Measurements from ENCODE around the gene DDX10.

DDX10 gene

GRCh38 chr11:108947654-108948570, 283.0 kb downstream of the DDX10 start:
- ATAC-seq: peak; percentile 81 to 87

DNA sequence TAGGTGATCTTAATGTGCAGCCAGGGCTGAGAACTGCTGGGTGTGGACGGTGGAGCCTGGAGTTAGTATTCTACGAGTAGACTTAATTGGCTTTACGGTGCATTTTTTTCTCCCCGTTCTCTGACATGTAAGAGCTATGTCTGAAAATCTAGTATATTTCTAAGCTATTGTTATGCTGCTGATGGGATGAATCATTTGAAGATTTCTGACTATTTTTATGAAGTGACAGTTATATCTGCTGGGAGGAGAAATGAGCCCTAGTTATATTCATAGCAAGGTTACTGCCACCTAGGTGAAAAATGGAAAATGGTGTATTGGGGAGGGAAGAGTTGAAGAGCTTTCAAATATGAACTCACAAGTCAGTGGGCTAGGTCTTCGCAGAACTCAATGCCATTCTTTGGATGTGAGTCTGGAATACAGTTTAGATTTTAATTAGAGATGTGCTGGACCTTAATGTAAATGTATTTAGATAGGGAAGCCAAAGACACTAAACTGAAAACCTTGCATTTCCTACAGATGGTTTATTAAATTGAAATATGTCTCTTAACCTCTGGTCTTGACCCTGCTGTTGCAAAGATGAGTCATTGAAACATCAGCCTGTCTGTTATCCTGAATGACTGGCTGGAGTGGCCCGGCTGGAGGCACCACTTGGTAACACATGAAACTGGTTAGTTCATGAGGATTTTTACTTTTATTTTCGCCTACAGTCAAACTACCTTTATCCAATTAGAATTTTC, 293.7 kb downstream of the DDX10 start:
- ATAC-seq: peak in 1 of 2 donors; percentile 43

GRCh38 chr11:108959105-108959761, 294.4 kb downstream of the DDX10 start:
- ATAC-seq: no peak

GRCh38 chr11:108959874-108960273, 295.0 kb downstream of the DDX10 start:
- ATAC-seq: no peak

- ATAC-seq: no peak
Observed at GRCh38 chr11:108960501-108960900, 295.6 kb downstream of the DDX10 start.

DNA sequence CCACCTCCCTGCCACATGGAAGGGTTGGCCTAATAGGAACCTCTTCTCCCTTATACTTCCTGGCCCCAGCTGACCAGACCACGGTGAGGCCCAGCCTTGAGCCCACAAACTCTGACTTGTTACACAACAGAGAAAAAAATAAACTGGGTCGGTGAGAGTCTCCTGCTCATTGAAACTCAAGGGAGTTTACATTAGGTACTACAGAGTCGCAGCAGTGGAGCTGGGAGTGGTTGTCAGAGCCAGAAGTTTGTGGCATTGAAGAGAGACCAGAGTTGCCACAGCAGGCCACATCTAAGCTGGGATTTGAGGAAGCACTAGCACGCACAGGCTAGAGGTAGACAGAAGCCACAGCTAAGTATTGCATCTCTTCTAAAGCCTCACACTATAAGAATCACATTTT, 296.2 kb downstream of the DDX10 start:
- ATAC-seq: no peak

DNA sequence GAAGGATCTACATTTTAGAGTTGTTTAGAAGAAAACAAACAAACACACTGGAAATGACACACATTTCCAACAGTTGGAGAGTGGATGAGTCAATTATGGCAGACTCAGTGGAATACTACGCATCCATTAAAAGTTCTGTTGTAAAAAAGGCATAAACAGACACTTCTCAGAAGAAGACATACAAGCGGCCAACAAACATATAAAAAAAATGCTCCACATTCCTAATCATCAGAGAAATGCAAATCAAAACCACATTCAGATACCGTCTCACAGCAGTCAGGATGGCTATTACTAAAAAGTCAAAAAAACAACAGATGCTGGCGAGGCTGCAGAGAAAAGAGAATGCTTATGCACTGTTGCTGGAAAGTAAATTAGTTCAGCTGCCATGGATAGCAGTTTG, 298.2 kb downstream of the DDX10 start:
- ATAC-seq: no peak

GRCh38 chr11:108965306-108966001, 300.6 kb downstream of the DDX10 start:
- no peak for ATAC-seq

DNA sequence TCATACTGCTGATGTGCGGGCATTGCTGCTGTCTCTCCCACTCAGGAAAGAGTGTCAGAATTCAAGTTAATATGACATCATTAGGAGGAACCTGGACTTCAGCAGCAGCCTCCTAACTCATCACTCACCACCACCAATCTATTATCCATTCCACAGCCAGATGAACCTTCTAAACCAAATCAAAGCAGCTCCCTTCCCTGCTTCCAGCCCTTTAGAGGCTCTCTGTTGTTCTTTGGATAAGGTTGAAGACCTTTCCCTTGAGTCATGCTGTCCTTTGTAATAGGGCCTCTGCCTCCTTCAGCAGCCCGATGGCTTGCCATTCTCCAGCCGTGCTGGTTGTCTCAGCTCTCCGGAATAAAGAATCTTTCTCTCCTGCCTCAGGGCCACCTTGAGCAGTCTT, 301.3 kb downstream of the DDX10 start:
- ATAC-seq: no peak

GRCh38 chr11:108966978-108967377, 302.1 kb downstream of the DDX10 start:
- no peak for ATAC-seq

DNA sequence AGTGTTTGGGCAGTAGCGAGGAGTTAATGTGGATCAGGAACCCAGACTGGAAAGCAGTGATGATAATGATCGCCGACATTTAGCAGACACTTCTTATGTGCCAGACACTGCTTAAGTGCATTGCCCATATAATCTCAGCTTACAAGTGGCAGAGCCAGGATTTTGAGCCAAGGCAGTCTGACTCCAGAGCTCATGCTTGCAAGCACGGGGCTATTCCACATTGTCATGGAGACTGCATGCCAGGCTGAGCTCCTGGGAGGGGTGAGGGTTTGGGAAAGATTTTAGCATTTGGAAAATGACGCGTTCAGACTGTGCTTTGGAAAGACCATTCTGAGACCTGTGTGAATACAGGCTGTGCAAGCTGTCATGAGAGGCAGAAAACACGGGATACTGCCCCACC, 302.7 kb downstream of the DDX10 start:
- ATAC-seq: no peak

DNA sequence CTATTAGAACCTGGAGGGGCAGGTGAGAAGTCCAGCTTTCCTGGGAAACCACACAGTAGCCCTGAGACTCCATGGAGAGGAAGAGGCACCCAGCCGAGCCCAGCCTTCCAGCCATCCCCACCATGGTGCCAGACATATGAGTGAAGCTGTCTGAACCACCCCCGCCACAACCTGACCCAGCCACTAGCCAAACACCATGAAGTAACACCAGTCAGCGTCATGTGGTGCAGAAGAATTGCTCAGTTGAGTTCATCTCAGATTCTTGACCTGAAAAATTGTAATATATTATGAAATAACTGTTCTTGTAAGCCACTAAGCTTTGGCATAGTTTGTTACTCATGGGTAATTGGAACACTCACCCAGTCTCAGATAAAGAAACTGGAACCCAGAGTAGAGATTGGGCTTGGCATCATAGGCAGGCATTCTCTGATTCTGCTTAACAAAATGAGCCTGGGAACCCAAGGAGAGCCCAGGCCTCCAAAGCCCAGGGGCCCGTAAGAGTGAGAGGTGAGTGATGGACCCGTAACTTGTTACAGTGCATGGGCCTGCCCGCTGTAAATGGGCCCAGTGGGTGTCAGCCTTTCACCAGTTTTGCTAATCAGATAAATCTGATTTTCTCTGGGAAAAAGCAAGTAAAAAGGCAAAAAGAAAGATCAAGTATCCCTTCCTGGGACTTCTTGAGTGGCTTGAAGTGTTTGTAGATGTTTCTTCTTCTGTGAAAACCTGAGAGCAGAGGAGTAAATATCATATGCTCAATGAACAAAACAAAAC, 305.5 kb downstream of the DDX10 start:
- no peak for ATAC-seq

- no peak for ATAC-seq
Observed at GRCh38 chr11:108973402-108974162, 308.7 kb downstream of the DDX10 start.

GRCh38 chr11:108975026-108975425, 310.2 kb downstream of the DDX10 start:
- ATAC-seq: no peak

GRCh38 chr11:108975641-108976071, 310.8 kb downstream of the DDX10 start:
- ATAC-seq: no peak

- ATAC-seq: no peak
Observed at GRCh38 chr11:108983636-108984420, 319.0 kb downstream of the DDX10 start.

- no peak for ATAC-seq
Observed at GRCh38 chr11:108984523-108984922, 319.7 kb downstream of the DDX10 start.

GRCh38 chr11:108985236-108985944, 320.5 kb downstream of the DDX10 start:
- ATAC-seq: no peak

DNA sequence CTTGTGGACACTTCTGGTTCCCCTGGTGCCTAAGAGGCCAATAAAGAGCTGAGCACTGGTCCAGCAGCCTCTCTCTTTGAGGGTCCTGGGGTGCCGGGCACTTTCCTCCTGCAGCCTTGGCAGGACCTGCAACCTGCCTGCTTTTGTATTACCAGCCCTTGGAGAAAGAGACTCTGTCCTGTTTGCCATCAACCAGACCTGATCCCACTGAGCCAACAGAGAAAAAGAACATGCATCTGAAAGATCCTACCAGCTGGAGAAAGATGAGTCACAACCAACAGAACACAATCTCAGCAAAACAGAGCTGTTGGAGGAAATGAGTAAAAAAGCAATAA, 321.0 kb downstream of the DDX10 start:
- no peak for ATAC-seq
